Glutamatergic neuron (in vitro differentiated cells): Measurements from ENCODE around the gene KRTAP1-4. TPM values are rescaled to one million over a fixed set of nuclear protein-coding genes. Genes with fewer than 3 reads are reported as not detected.

ENCODE experiments used
- DNase-seq: peaks from one replicate; pipeline ENCODE4 v3.0.0; 2022
- H3K27ac Mint-ChIP-seq: one replicate; pipeline ENCODE4 v1.8.0; 2020; ENCODE audit warnings: mild to moderate bottlenecking, mixed read lengths, inconsistent platforms; ENCODE audit not compliant: unreplicated experiment
- H3K27me3 Mint-ChIP-seq: one replicate; pipeline ENCODE4 v1.8.0; 2020; ENCODE audit warnings: mild to moderate bottlenecking, moderate library complexity, mixed read lengths, inconsistent platforms; ENCODE audit not compliant: unreplicated experiment
- H3K36me3 Mint-ChIP-seq: one replicate; pipeline ENCODE4 v1.8.0; 2020; ENCODE audit warnings: mild to moderate bottlenecking, mixed read lengths, inconsistent platforms; ENCODE audit not compliant: unreplicated experiment
- H3K4me1 Mint-ChIP-seq: one replicate; pipeline ENCODE4 v1.8.0; 2020; ENCODE audit warnings: mild to moderate bottlenecking, low read depth, mixed read lengths, inconsistent platforms; ENCODE audit not compliant: unreplicated experiment
- H3K4me3 Mint-ChIP-seq: one replicate; pipeline ENCODE4 v1.8.0; 2020; ENCODE audit warnings: mild to moderate bottlenecking, mixed read lengths, inconsistent platforms; ENCODE audit not compliant: unreplicated experiment
- H3K9me3 Mint-ChIP-seq: one replicate; pipeline ENCODE4 v1.8.0; 2020; ENCODE audit warnings: mild to moderate bottlenecking, moderate library complexity, mixed read lengths, inconsistent platforms; ENCODE audit not compliant: unreplicated experiment
- total RNA-seq: library from RNA; stranded (reverse); fragmentation: NEBNext Ultra II Directional; extraction: Animal tissue kit (Norgen Biotek cat#: 25700); gene quantifications from one replicate; pipeline ENCODE4 v1.2.1, GENCODE V29; 2021; ENCODE audit not compliant: unreplicated experiment
- TF ChIP-seq, protein P1 (sequence below): fragments of 200-600 bp; sonication (generic); IDR thresholded peaks from one replicate; pipeline ENCODE4 v1.5.0; 2021; ENCODE audit not compliant: partially characterized antibody, unreplicated experiment

The KRTAP1-4 gene
- total RNA-seq, 1 donor from 2014 or later: not detected

DNA sequence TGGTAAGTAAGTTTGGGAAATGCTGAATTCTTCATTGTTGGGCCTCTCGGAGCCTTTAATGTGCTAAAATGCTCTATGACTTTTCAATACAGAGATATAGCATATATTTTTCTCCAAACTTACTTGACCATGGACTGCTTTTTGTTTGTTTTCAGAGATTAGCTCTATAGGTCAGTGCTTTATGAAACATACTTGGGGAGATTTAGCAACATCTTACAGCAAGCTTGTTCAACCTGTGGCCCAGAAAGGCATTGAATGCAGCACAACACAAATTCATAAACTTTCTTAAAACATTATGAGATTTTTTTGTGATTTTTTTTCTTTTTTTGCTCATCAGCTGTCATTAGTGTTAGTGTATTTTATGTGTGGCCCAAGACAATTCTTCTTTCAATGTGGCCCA, 20.1 kb downstream of the KRTAP1-4 start:
- Mint-ChIP-seq H3K27ac (no peak overlapping the region), H3K9me3 (peaks cover 6% of the 10 kb centered on the region), H3K27me3 (peaks cover 8% of the 10 kb centered on the region), H3K36me3 (no peaks in the 10 kb centered on the region), H3K4me1 (peaks cover 17% of the 10 kb centered on the region), H3K4me3 (no peak overlapping the region)
- DNase-seq: no peak
- TF ChIP-seq, protein P1, sequence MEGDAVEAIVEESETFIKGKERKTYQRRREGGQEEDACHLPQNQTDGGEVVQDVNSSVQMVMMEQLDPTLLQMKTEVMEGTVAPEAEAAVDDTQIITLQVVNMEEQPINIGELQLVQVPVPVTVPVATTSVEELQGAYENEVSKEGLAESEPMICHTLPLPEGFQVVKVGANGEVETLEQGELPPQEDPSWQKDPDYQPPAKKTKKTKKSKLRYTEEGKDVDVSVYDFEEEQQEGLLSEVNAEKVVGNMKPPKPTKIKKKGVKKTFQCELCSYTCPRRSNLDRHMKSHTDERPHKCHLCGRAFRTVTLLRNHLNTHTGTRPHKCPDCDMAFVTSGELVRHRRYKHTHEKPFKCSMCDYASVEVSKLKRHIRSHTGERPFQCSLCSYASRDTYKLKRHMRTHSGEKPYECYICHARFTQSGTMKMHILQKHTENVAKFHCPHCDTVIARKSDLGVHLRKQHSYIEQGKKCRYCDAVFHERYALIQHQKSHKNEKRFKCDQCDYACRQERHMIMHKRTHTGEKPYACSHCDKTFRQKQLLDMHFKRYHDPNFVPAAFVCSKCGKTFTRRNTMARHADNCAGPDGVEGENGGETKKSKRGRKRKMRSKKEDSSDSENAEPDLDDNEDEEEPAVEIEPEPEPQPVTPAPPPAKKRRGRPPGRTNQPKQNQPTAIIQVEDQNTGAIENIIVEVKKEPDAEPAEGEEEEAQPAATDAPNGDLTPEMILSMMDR: no peak

DNA sequence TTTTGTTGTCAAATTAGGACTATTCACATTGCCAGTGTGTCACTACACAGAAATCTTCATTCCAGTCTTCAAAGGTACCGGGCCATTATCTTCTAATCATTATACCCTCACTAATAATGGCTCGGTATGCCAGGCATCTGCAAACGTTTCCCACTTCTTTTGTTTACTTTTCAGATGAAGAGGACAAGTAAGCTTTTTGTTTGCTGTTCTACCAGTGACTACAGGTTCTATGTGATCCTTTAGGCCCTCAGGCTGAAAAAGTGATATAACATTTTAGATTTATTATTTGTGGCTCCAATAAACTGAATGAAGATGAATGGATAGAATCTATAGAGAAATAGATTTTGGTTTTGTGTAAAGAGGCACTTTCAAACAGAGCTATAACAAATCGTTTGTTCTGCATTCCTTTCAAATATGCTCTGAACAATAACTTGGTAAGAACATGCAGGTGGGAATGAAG, 20.7 kb downstream of the KRTAP1-4 start:
- Mint-ChIP-seq H3K27me3 (peaks cover 8% of the 10 kb centered on the region), H3K9me3 (peaks cover 6% of the 10 kb centered on the region), H3K4me1 (peaks cover 17% of the 10 kb centered on the region), H3K27ac (no peak overlapping the region), H3K36me3 (no peaks in the 10 kb centered on the region), H3K4me3 (no peak overlapping the region)
- TF ChIP-seq, protein P1: no peak
- DNase-seq: no peak

DNA sequence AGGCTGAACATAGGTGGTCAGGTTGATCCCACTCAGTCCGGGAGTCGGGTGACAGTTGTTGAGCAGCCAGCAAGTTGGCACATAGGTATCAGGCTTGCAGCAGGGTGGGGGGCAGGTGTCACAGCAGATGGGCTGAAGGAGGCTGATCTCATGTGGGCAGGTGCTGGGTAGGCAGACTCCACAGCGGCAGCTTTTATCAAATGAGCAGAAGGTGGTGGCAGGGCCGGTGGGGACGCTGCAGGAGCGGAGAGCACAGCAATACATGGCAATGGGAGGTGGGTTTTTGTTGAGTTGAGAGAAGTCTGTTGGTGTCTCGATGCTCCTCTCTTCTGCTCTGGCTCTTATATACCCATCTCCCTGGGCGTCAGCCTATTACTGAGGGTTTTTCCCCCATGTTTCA, 21.2 kb downstream of the KRTAP1-4 start, which contains the start of gene KRTAP3-1:
TSS of gene KRTAP3-1 (minus strand) at position 318 of the 400 bp plus-strand sequence. CDS start at position 264, 54 bp downstream.
- Mint-ChIP-seq H3K36me3 (no peaks in the 10 kb centered on the region), H3K4me3 (no peak within 1 kb of the TSS), H3K9me3 (peaks cover 6% of the 10 kb centered on the region), H3K4me1 (peaks cover 17% of the 10 kb centered on the region), H3K27me3 (peaks cover 8% of the 10 kb centered on the region), H3K27ac (peak within 1 kb of the TSS; percentile 81)
- peak; percentile 47 for DNase-seq
- TF ChIP-seq, protein P1: no peak

DNA sequence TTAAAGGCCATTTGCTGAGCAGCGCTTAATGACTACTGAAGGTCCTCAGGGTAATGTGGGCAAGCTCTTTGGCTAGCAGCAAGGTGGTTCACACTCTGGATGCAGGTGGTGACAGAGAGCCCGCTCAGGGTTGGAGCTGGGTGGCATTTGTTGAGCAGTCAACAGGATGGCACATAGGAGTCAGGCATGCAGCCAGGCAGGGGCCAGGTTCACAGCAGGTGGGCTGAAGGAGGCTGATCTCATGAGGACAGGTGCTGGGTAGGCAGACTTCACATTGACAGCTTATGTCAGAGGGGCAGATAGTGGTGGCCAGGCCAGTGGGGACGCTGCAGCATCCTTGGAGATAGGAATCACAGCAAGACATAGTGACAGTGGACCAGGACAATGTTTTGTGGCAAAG, 25.6 kb downstream of the KRTAP1-4 start:
- TF ChIP-seq, protein P1: no peak
- no peak for DNase-seq
- H3K4me1 Mint-ChIP-seq: peaks cover 16% of the 10 kb centered on the region
- H3K27me3 Mint-ChIP-seq: peaks cover 8% of the 10 kb centered on the region
- peaks cover 8% of the 10 kb centered on the region for H3K9me3 Mint-ChIP-seq
- H3K27ac Mint-ChIP-seq: no peak overlapping the region
- H3K4me3 Mint-ChIP-seq: no peak overlapping the region
- no peaks in the 10 kb centered on the region for H3K36me3 Mint-ChIP-seq

DNA sequence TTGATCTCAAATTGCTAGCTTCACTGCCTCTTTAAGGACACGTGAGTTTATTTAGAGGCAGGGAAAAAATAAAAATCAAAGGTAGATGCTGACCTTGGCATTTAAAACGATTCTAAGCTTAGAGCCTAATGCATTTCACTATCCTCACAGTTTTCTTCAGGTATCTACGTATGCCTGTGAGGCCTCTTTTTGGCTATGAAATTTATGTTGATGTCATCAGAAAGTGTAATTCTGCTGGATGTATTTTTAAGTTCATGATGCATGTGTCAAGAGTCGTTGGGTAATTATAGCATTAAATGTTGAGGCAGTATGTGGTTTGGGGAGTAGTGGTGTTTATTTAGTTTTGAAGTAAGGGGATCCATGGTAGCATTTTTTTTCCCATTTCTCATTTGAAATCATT, 26.1 kb downstream of the KRTAP1-4 start:
- Mint-ChIP-seq H3K27ac (no peak overlapping the region), H3K36me3 (no peaks in the 10 kb centered on the region), H3K4me3 (no peak overlapping the region), H3K27me3 (peaks cover 9% of the 10 kb centered on the region), H3K4me1 (peaks cover 18% of the 10 kb centered on the region), H3K9me3 (peaks cover 10% of the 10 kb centered on the region)
- TF ChIP-seq, protein P1: no peak
- DNase-seq: no peak
